ENCODE measurements around the gene UROC1.

The UROC1 gene

GRCh38 chr3:126494204-126494969 is 23.2 kb downstream of the UROC1 start:
- no peak for DNase-seq

GRCh38 chr3:126493739-126494138 is 23.8 kb downstream of the UROC1 start:
- no peak for DNase-seq

GRCh38 chr3:126493051-126493450 is 24.5 kb downstream of the UROC1 start:
- no peak for DNase-seq

DNA sequence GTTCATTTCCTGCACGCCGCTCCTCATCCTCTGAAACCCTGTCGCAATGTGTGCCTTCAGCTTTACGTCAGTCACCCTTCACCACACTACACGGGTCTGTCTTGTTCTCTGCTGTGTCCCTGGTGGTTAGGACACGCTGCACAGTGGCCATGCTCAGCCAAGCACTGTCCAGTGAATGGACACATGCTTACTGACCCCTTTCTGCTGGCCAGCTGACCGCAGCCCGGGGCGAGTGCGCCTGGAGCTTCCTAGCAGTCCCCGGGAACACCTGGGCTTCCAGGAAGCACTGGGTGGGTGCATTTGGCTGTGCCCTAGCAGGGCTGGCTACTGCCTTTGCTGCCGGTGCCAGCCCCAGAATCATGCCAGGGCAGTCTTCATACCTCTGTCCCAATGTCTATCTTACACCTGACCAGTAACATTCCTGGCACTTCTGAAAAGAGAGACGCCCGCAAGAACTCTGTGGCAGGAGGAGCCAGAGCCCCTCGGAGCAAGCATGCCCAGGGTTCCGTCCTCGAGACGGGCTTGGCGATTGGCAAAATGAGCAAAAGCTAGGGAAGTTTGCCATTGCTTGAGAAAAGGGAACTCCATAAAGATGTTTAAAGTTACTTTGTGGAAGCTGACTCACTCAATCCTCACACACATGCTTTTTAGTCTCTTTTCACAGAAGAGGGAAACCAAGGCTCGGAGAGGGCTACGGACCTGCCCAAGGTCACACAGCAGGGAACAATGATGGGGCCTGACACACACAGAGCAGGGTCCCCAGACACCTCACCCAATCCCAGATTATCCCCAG is 26.2 kb downstream of the UROC1 start:
- DNase-seq = no peak

DNA sequence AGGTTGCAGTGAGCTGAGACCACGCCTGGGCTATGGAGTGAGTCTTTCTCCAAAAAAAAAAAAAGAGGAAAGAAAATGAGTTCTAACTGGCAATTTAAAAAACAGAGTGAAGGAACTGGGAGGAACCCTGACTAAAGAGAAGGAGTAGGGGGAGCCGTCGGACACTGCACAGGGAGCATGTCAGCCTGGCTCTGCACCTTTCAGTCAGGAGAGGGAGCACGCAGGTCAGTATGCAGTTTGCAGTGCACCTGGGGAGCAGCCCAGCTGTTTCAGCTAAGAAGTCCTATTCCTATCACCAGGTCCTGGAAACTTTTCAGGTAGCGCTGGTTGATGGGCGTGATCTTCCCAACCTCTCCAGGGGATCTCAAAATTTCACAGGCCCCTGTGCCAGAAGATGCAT is 27.0 kb downstream of the UROC1 start:
- no peak for DNase-seq

DNA sequence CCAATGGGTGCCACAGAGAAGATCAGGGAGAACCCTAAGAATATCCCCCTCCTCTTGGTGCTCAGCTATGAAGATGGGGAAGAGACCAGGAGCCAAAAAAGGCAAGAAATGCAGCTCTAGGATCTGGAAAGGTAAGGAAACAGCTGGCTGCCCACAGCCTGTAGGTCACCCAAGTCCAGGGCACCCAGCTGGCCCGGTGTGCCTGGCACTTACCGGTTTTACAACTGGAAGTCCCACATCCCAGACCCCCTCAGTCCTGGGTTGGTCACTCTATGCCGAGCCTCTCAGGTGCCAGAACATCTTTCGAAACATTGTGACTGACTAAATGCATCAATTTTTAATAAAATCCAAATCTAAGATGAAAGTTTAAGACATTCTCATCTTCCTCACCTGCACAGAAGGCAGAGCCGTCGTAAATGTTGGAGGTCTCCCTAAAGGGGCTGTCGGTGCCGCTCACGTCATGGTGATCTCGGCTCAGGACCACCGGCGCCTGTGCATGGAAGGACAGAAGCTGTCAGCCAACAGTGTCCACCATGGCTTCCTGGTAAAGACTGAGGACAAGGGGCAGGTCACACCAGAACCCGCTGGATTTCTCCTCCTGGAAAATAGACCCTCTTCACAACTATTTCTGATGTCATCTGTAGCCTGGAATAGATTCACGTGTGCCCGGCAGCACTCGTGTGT is 28.5 kb downstream of the UROC1 start:
- DNase-seq = no peak

GRCh38 chr3:126488185-126488584 is 29.4 kb downstream of the UROC1 start:
- no peak for DNase-seq

GRCh38 chr3:126487151-126487771 is 30.3 kb downstream of the UROC1 start:
- DNase-seq = no peak

DNA sequence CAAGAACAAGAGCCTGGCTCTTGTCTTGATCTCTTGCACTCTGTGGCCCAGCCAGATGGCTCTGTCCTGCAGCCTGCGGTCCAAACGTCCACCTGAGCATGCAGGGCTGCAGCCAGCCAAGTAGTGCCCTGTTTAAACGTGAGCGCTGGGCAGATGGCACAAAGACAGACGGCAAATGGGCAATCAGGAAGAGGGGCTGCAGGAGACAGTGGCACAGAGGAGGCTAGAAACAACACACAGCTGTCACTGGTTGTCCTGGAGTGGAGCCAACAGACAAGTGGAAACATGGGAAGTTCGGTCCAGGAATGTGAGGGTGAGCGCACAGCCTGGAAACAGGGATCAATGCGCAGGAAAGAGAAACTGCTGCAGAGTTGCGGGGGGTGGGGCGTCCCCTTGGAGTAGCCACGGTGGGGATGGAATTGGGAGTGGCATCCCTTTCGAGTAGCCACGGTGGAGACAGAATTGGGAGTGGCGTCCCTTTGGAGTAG is 31.2 kb downstream of the UROC1 start:
- no peak for DNase-seq

DNA sequence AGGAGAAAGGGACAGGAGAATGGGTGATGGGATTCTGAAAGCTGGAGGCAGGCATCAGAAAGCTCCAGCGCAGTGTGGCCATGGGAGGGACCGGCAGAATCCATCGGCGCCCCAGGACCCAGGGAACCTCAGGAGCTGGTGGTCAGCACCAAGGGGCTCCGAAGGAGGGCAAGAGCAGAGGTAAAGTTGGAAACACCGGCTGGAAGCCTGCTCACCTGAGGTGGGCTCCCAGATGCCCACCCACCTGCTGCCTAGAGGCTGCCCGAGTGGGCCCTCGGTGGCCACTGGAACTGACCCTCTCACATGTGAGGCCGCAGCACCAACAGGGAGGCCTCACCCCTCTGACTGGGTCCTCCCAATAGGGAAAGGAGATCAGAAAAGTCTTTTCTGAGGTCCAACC is 31.6 kb downstream of the UROC1 start:
- no peak for DNase-seq

GRCh38 chr3:126485176-126485897 is 32.2 kb downstream of the UROC1 start:
- DNase-seq = no peak

DNA sequence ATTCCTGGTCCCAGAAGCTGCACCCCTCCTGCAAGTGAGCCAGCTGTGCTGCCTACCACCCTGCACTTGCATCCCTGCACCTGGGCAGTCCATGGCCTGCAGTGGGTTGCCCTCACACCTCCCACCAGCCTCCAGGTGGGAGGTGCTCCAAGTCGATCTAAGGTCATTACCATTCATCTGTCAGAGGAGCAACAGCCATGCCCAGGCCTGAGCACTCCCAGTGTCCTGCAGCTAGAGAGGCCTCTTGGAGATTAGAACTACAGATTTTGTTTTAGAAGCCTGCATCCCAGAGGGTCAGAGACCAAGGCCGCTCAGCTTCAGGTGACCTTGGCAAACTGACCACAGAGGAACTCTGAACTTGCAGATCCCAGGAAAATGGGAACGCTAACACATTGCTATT is 32.9 kb downstream of the UROC1 start:
- no peak for DNase-seq

- DNase-seq = no peak
Measured at GRCh38 chr3:126484148-126484547, 33.4 kb downstream of the UROC1 start.

DNA sequence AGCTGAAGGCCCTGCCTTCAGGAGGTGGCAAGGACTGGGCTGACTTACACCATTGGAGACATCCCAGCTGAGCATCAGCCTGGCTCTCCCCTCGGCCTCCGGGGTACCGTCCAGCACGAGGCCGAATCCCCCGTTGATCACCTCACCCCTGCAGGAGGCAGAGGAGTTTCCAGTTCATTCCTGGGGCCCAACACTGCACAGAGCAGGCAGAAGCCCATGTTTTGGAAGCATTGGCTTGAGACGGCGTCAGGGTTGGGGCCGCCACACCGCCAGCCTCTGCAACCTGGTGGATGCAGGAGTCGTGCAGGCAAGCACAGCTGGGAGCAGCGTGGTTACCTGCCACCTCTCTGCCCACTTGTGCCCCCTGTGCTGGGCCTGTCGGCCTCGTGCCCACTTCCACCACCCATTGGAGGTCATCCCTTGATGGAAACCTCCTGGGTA is 34.2 kb downstream of the UROC1 start:
- no peak for DNase-seq

- DNase-seq = no peak
Measured at GRCh38 chr3:126482503-126483255, 34.9 kb downstream of the UROC1 start.

GRCh38 chr3:126481808-126482502 is 35.6 kb downstream of the UROC1 start:
- DNase-seq = no peak

DNA sequence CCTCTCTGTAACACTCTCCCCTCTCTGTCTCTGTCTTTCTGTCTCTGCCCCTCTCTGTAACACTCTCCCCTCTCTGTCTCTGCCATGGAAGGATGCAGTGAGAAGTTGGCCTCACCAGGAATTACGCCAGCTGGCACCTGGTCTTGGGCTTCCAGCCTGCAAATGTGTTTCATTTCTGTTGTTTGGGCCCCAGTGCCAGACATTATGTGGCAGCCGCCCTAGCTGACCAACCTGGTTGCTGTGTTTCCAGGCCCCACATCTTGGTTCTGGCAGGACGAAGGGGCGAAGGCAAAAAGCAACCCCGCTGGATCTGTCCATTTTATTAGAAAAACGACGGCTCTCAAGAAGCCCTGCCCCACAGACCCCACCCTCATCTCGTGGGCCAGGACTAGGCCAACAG is 36.7 kb downstream of the UROC1 start:
- DNase-seq = no peak

DNA sequence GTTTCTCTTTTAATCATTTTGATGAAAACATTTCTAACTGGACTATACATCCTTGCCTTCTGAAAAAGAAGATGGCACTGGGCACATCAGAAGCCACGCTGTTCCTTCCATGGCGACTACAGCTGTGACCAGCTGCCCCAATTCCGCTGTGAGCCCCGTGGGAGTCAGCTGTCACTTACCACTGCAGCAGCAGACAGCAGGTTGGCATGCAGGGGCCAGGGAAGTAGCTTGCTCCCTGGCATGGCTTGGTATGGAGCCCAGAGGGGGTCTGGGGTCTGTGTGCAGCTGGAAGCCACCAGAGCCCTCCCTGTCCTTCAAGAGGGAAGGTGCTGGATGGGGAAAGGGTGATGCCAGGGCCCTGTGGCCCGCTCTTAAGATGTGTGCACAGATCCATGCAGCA is 37.4 kb downstream of the UROC1 start:
- DNase-seq = no peak

DNA sequence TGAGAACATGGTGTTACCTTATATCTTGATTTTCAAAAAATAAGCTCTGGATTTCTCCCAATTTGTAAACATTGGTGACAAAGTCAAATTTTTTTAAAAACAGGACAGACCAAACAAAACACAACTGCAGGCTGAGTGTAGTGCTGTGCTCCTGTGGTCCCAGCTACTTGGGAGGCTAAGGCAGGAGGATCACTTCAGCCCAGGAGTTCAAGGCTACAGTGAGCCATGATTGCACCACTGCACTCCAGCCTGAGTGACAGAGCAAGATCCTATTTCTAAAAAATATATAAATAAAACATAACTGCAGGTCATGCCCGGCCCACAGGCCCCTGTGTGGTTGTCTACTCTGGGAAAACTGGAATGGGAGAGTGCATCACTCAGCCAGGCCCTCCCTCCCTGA is 37.9 kb downstream of the UROC1 start:
- no peak for DNase-seq

DNA sequence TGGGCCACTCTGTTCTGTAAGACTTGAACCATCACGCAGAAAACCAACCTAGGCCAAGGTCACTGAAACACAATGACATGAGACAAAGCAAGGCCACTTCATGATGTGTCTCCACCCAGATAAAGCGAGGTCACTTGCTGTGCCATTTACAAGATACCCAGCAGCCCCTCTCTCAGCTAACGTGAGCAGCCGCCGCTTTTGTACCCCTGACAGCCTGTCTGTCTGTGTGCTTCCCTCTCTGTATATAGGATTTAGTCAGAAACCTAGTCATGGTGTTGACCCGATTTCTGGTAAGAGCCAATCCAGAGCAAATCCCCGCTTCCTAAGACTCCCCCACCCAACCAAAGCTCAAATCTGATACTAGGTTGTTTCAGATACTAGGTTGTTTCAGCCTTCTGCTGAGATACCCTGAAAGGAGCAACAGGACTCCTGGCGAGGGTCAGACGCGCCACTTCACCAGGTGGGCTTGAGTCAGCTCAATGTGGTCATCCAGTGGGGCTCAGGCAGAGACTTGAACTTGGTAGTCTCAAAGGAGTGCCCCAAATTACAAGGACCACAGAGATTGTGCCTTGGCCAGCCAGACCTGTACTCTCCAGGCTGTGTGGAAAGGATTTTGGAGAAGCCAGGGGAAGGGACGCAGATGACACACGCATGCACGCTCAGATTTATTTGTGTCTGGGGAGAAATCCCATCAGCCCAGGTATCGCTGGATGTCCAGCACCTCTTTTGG is 38.8 kb downstream of the UROC1 start:
- DNase-seq = no peak

GRCh38 chr3:126477061-126477380 is 40.6 kb downstream of the UROC1 start:
- no peak for DNase-seq

Data from NCI-H526 treated with DMSO at 0.1 percent for 48 hours (cell line).